SU-DHL-6 (cell line): ENCODE results near the gene DGKG.

Experiments
- H2AFZ ChIP-seq: fragments of 200-600 bp; sonication (generic); 2 replicates; pipeline ENCODE4 v1.6.1; 2014; ENCODE audit warnings: low read depth, mild to moderate bottlenecking, moderate library complexity, mixed read lengths, antibody characterized with exemption, low read length; ENCODE audit not compliant: severe bottlenecking
- H3F3A ChIP-seq: fragments of 200-600 bp; shearing (Covaris generic); 2 replicates; pipeline ENCODE4 v1.6.0; 2016; ENCODE audit warnings: antibody characterized with exemption, mild to moderate bottlenecking; ENCODE audit not compliant: insufficient read depth
- H3K27ac ChIP-seq: fragments of 200-600 bp; sonication (generic); 2 replicates; pipeline ENCODE4 v1.5.1; 2016; ENCODE audit warnings: low read depth, mild to moderate bottlenecking, low read length, moderate library complexity, mixed read lengths
- H3K27me3 ChIP-seq: fragments of 200-600 bp; sonication (generic), shearing (Covaris generic); 2 replicates; pipeline ENCODE4 v1.6.0; 2014; ENCODE audit warnings: mild to moderate bottlenecking, low read length
- H3K36me3 ChIP-seq: fragments of 200-600 bp; sonication (generic); 2 replicates; pipeline ENCODE4 v1.6.1; 2014; ENCODE audit warnings: mild to moderate bottlenecking, low read length, mixed read lengths
- H3K4me2 ChIP-seq: fragments of 300-600, 200-600 bp; shearing (Covaris generic), sonication (generic); 2 replicates; pipeline ENCODE4 v1.6.0; 2014; ENCODE audit warnings: low read length, low read depth, mild to moderate bottlenecking; ENCODE audit not compliant: poor library complexity, severe bottlenecking
- H3K4me3 ChIP-seq: fragments of 200-600 bp; sonication (generic); 2 replicates; pipeline ENCODE4 v1.5.1; 2014; ENCODE audit warnings: antibody characterized with exemption, low read length, mild to moderate bottlenecking, mixed read lengths; ENCODE audit not compliant: insufficient read depth, poor library complexity, severe bottlenecking
- H3K79me2 ChIP-seq: fragments of 200-600 bp; sonication (generic); 2 replicates; pipeline ENCODE4 v1.6.1; 2014; ENCODE audit warnings: mild to moderate bottlenecking, low read length, moderate library complexity; ENCODE audit not compliant: insufficient read depth
- H3K9ac ChIP-seq: fragments of 200-600 bp; sonication (generic); 2 replicates; pipeline ENCODE4 v1.7.0; 2014; ENCODE audit warnings: mild to moderate bottlenecking, low read length
- H3K9me2 ChIP-seq: fragments of 200-600 bp; sonication (generic); replicated peaks from 2 replicates; pipeline ENCODE4 v1.6.1; 2014; ENCODE audit warnings: low read length; ENCODE audit not compliant: insufficient read depth
- H3K9me3 ChIP-seq: fragments of 200-600 bp; sonication (generic); 2 replicates; pipeline ENCODE4 v1.6.1; 2014; ENCODE audit warnings: low read length, mixed read lengths; ENCODE audit not compliant: insufficient read depth
- H4K20me1 ChIP-seq: fragments of 200-600 bp; sonication (generic); 2 replicates; pipeline ENCODE4 v1.6.1; 2014; ENCODE audit warnings: low read depth, mild to moderate bottlenecking, antibody characterized with exemption, low read length, moderate library complexity, mixed read lengths
- EZH2phosphoT487 ChIP-seq: fragments of 200-600 bp; sonication (generic), shearing (Covaris generic); conservative IDR thresholded peaks from 2 replicates; pipeline ENCODE4 v1.6.1; 2018; ENCODE audit warnings: mild to moderate bottlenecking, antibody characterized with exemption, low read length, moderate library complexity, mixed read lengths
- TF ChIP-seq, protein P1 (sequence below): fragments of 200-600 bp; sonication (generic); IDR thresholded peaks from one replicate; pipeline ENCODE4 v1.5.1; 2017; ENCODE audit warnings: antibody characterized with exemption, mild to moderate bottlenecking, low read length, moderate library complexity; ENCODE audit not compliant: insufficient read depth, poor library complexity, severe bottlenecking

Gene DGKG

GRCh38 chr3:186270701-186271100 is 91.3 kb downstream of the DGKG start:
- H3K79me2 ChIP-seq = no peaks in the 10 kb centered on the region
- H3K36me3 ChIP-seq = no peaks in the 10 kb centered on the region
- no peak overlapping the region for H3K27ac ChIP-seq
- no peaks in the 10 kb centered on the region for H3K9me3 ChIP-seq
- no peaks in the 10 kb centered on the region for H4K20me1 ChIP-seq
- H3K9ac ChIP-seq = no peak overlapping the region
- H3F3A ChIP-seq = no peaks in the 10 kb centered on the region
- H2AFZ ChIP-seq = no peak overlapping the region
- no peak overlapping the region for H3K4me3 ChIP-seq
- H3K9me2 ChIP-seq = no peaks in the 10 kb centered on the region
- H3K27me3 ChIP-seq = no peaks in the 10 kb centered on the region
- no peak overlapping the region for H3K4me2 ChIP-seq
- TF ChIP-seq, protein P1, sequence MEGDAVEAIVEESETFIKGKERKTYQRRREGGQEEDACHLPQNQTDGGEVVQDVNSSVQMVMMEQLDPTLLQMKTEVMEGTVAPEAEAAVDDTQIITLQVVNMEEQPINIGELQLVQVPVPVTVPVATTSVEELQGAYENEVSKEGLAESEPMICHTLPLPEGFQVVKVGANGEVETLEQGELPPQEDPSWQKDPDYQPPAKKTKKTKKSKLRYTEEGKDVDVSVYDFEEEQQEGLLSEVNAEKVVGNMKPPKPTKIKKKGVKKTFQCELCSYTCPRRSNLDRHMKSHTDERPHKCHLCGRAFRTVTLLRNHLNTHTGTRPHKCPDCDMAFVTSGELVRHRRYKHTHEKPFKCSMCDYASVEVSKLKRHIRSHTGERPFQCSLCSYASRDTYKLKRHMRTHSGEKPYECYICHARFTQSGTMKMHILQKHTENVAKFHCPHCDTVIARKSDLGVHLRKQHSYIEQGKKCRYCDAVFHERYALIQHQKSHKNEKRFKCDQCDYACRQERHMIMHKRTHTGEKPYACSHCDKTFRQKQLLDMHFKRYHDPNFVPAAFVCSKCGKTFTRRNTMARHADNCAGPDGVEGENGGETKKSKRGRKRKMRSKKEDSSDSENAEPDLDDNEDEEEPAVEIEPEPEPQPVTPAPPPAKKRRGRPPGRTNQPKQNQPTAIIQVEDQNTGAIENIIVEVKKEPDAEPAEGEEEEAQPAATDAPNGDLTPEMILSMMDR = no peak

- H3K9me2 ChIP-seq = no peaks in the 10 kb centered on the region
- H3K27me3 ChIP-seq = no peaks in the 10 kb centered on the region
- no peak overlapping the region for H3K27ac ChIP-seq
- H3K4me2 ChIP-seq = no peak overlapping the region
- no peaks in the 10 kb centered on the region for H4K20me1 ChIP-seq
- no peaks in the 10 kb centered on the region for H3K79me2 ChIP-seq
- no peaks in the 10 kb centered on the region for H3F3A ChIP-seq
- H3K9ac ChIP-seq = no peak overlapping the region
- no peak overlapping the region for H2AFZ ChIP-seq
- no peaks in the 10 kb centered on the region for H3K36me3 ChIP-seq
- TF ChIP-seq, protein P1 = no peak
- no peaks in the 10 kb centered on the region for H3K9me3 ChIP-seq
- H3K4me3 ChIP-seq = no peak overlapping the region
Measured at GRCh38 chr3:186268616-186269448, 93.2 kb downstream of the DGKG start.

- Histone ChIP-seq H3K27ac (no peak overlapping the region), H3K9me2 (no peaks in the 10 kb centered on the region), H3K79me2 (no peaks in the 10 kb centered on the region), H3F3A (no peaks in the 10 kb centered on the region), H3K4me3 (no peak overlapping the region), H3K36me3 (no peaks in the 10 kb centered on the region), H3K9ac (no peak overlapping the region), H3K9me3 (no peaks in the 10 kb centered on the region), H3K27me3 (no peaks in the 10 kb centered on the region), H3K4me2 (no peak overlapping the region), H2AFZ (no peak overlapping the region), H4K20me1 (no peaks in the 10 kb centered on the region)
- TF ChIP-seq, protein P1 = no peak
- no peak for TF ChIP-seq EZH2phosphoT487
Measured at GRCh38 chr3:186267758-186268157, 94.3 kb downstream of the DGKG start.
